Stimulated activated CD4-positive, alpha-beta T cell treated with anti-CD3 and anti-CD28 coated beads, Interleukin-1b, Interleukin-23, amount 100 ng/mL, for 48 hours (primary cell): ENCODE results near the gene GLRX.
A peak's percentile ranks its signal among the peaks of the same experiment; 100 is the strongest.
"Not testable (repeated sequence)": the region's sequence is repeated elsewhere in the genome, so short reads cannot be mapped to it uniquely, and the experiment has no call there.

Experiments used
- DNase-seq: peaks from one replicate; pipeline ENCODE4 v3.0.0-alpha.2; 2020

GLRX gene

DNA sequence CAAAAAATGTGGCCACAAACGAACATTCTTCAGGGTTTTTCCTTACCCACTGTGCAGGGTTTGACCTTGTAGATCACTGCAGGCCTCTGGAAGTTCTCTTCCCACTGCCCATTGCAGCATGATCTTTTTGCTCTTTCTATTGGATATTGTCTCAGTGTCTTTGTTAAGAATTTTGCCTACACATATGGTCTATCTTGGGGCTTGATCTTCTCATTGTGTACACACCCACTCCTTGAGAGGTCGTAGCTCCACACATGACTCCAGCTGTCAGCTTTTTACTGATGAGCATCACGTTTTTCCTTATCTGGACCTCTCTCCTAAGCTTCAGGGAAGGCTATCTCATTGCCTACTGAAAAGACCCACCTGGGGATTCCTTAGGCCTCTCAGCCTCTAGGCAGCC, 3.0 kb upstream of the GLRX start:
- DNase-seq = no peak

- DNase-seq = no peak
Measured at GRCh38 chr5:95824747-95825146, 2.2 kb upstream of the GLRX start.

DNA sequence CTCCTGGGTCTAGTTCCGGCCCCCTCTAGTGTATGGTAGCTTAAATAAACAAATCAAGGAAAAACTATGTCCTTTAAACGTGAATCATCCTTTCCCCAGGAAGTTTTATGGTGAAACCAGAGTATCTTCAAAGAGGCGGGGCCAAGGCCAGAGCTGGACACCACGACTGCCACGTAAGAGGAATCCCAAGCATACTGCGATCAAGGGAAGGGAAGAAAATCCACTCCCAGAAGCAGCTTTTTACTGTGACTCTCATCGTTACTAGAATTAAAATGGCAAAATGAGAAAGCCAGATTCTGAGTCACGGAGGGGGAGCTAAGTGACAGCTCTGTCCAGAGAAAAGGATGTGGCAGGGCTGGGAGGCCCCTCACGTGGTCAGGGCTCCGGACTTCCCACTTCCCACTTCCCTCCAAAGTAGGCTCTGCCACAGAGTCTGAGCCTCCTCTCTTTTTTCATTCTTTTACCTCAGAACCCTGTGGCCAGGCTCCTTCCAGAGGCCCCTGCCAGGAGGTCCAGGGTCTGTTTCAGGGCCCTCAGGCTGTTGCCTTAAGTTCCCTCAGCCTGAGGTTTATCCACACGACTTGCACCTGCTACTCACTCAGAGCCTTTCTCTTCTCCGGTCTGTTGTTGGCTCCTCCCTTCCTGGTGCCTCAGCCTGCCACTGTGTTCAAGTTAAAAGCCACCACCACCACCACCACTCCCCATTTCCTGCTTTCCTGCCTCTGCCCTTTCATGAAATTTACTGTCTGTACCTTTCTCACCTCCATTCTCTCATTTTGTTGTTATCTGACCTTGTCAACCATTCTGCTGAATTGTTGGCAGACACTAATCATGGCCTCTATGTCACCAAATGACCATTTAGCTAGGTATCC, 1.4 kb upstream of the GLRX start:
- DNase-seq = peak; percentile 58

- no peak for DNase-seq
Measured at GRCh38 chr5:95823218-95823737, 752 bp upstream of the GLRX start.

DNA sequence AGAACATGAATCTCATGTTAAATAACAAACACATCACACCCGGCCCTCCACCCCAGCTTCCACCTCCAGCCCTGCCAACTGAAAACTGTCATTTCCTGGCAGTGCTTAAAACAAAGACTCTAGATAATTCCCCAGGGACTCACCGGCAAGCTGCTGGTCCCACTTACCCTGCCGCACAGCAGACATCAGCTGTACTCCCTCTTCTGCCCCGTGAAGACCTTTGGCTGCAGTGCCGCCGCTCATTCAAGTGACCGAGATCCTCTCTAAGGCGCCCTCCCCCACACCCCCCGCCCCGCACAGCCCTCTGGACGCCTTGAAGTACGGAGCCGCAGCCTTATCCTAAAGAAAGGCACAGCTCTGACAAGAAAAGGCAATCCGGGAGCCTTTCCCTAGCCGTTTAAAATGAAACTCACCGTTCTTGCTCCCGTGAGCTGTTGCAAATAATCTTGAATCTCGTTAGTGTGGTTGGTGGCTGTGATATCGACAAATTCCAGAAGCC, 434 bp downstream of the GLRX start:
- DNase-seq = no peak

DNA sequence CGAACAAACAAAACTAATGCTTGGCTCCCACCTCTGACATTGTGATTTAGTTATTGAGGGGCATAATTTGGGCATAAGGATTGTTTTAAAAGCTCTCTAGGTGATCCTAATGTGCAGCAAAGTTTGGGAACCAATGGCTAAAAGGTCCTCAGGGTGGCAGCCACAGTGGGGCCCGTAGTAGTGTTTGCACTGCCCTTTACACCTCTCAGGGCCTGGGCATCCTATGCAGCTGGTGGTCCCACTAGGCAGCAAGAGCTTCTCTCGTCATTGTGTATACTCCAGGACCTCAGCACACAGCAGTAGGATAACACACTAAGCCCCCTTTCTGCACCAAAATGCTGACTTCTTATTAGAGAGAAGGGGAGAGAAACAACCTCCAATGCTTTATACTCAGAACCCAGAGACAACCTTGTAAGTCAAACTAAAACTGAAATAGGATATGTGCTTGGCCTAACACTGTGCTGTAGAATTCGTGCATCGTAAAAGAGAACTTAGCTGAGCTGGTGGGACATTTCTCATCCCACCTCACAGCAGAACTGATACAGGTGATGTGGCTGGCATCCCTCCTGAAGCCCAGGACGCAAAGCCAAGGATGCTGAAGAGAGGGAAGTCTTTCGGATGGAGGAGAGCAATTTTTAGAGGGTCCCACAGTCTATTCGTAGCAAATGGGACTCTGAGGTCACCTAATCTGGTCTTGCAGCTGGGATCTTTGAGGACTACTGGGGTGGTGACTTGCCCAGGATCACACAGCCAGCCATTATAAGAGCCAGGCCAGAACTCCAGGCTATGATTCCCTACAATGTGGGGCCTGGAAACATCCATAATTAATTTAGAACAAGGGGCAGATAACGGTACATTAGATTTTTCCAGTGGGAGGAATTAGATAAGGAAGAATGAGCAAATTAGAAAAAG, 1.2 kb downstream of the GLRX start:
- no peak for DNase-seq

- no peak for DNase-seq
Measured at GRCh38 chr5:95818181-95819147, 4.1 kb downstream of the GLRX start.

DNA sequence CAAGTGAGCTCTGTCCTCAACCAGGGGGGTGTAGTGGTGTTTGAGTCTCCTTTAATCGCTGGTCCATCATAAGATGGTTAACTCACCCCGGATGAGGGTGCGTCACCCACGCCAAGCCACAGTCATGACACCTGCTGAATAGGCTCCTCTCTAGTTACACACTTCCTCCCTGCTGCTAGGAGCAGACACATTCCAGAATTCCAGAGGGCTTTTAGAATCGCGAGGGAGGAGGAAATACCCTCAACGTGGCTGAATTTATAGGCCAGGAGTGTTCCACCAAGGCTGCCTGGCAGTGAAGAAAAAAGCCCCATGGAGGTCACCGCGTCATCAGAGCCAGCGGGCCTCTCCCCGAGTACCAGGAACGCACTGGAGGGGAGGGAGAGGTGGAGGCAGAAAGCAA, 5.1 kb downstream of the GLRX start:
- DNase-seq = no peak

DNA sequence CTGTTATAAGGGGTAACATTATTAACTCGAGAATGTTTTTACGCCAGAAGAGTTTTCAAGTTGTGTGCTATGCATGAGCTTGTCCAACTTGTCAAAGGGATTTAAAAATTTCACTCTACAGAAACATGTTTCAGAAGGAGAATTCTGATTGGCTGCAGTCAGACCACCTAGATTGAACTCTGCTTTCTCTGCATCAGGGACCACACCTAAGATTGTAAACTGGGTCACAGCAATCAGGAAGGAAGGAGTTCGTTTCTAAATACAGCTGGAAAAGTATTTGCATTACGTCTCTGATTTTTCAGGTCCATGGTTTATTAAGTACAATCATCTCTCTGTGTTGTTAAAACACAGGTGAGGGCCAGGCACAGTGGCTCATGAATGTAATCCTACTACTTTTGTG, 5.8 kb downstream of the GLRX start:
- no peak for DNase-seq

DNA sequence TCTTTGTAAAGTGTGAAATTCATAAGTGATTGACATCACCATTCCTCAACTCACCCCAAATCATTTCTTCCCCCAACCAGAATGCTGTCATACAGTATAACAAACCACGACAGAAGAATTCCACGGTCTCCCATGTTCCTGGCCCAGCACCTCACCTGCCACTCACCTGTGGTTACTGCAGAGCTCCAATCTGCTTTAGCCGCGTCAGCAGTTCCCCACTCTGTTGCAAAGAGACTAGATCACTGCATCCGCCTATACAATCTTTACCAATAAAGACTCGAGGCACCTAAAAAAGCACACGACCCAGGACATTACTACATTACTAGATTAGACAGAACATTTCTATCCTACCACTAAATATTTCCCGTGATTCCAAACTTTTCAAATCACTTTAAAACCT, 6.2 kb downstream of the GLRX start:
- no peak for DNase-seq

GRCh38 chr5:95815155-95815729, 7.3 kb downstream of the GLRX start:
- DNase-seq = no peak

GRCh38 chr5:95813035-95813434, 9.5 kb downstream of the GLRX start:
- DNase-seq = not testable (repeated sequence)

DNA sequence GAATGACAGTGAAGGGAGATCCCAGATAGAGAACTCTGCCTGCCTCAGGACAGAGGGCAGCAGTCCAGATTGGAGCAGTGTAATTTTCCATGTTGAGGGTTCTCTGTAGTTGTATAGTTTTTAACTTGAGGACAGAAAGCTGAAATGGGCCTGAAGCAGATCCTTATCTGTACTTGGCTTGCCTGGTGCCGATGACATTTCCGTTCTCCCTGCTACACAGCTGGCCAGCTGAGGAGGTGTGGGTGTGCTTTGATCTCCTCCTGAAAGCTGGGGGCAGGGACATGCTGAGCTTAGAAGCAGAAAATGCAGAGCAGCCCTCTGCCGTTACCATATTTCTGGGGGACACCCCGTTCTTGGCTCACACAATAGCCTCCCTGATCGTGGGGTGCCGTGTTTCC, 10.5 kb downstream of the GLRX start:
- no peak for DNase-seq

DNA sequence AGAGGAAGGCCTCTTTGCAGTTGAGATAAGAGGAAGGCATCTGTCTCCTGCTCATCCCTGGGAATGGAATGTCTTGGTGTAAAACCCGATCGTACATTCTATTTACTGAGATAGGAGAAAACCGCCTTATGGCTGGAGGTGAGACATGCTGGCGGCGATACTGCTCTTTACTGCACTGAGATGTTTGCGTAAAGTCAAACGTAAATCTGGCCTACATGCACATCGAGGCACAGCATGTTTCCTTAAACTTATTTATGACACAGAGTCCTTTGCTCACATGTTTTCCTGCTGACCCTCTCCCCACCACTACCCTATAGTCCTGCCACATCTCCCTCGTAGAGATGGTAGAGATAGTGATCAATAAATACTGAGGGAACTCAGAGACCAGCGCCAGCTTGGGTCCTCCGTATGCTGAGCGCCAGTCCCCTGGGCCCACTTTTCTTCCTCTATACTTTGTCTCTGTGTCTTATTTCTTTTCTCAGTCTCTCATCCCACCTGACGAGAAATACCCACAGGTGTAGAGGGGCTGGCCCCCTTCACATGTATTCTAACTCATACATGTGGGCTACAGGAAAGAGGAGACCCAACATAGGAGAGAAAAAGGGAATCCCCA, 11.0 kb downstream of the GLRX start:
- not testable (repeated sequence) for DNase-seq

DNA sequence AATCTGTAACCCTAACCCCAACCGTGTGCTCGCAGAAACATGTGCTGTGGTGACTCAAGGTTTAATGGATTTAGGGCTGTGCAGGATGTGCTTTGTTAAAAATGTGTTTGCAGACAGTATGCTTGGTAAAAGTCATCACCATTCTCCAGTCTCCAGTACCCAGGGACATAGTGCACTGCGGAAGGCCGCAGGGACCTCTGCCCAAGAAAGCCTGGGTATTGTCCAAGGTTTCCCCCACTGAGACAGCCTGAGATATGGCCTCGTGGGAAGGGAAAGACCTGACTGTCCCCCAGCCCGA, 11.5 kb downstream of the GLRX start:
- DNase-seq = not testable (repeated sequence)

DNA sequence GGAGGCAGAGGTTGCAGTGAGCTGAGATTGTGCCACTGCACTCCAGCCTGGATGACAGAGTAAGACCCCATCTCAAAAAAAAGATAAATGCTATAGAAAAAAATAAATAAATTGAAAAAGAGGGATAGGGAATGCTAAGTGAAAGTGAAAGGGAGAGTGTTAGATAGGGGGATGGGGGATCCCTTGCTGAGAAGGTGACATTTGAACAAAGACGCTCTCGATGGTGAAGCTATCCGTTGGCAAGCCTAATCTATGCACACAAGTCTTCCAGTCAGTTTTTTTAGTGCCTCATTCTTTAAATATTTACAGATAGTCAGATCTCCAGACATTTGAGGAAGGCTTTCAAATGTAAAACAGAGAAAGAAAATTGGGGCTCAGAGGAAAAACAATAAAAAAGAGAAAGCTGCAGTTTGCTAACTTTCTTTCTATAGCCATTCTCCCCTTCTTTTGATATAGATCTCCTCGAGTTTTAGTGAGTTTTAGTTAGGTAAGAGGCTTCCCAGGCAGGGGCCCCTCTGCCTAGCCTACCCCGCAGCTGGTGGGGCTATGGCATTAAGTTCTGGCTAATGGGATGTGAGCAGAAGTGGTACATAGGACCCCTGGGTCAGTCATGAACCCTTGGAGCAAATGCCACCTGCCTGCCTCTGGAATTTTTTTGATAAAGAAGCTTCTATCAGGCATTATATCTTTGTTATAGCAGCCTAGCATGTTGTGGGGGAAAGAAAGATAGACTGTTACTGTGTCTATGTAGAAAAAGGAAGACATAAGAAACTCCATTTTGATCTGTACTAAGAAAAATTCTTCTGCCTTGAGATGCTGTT, 12.0 kb downstream of the GLRX start:
- DNase-seq = no peak

GRCh38 chr5:95809414-95809960, 13.0 kb downstream of the GLRX start:
- no peak for DNase-seq

DNA sequence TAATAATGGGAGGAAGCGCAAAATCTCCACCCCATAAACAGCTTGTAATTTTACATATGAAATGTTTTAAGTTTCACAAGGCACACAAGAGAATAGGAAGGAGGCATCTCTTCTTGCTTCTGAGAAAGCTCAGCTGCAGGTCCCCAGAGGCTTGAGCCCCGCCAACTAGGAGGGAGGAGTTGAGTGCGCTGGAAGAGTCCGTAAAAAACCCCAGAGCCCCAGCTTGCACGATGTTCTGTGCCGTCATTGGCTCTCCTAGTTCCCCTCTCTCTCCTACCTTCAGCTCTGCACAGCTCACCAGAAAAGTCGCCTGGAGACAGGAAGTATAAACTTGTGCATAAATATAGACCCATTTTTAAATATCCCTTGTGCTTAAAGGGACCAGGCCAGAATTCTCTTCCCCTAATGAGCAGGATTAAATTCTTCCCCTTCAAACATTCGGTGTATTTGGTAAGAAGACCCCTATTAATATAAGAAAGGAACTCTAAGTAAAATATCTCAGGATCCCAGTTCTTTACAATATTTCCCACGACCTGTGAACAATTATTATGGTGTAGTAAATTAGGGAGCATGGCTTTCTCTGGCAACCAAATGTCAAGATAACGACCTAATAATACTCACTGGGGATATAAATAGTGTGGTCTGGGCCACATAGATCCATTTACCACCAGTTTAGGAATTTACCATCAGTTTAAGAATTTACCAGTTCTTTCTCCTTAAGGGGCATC, 13.7 kb downstream of the GLRX start:
- DNase-seq = peak; percentile 83

- no peak for DNase-seq
Measured at GRCh38 chr5:95808013-95808685, 14.4 kb downstream of the GLRX start.
